Vagina (tissue), 2 donors: ENCODE results near the gene LCN15. TPM values are rescaled to one million over a fixed set of nuclear protein-coding genes. Genes with fewer than 3 reads are reported as not detected.
A peak's percentile ranks its signal among the peaks of the same experiment; 100 is the strongest.

Source experiments
- DNase-seq, 2 donors: peaks; one replicate each; pipeline ENCODE4 v3.0.0-alpha.2; 2017; ENCODE audit errors: extremely low spot score in 2 of 2
- H3K27ac ChIP-seq: fragments of 200-600 bp; sonication (generic); one replicate; pipeline ENCODE4 v1.5.1; 2019
- H3K27me3 ChIP-seq: fragments of 200-600 bp; sonication (generic); one replicate; pipeline ENCODE4 v1.5.1; 2019
- H3K36me3 ChIP-seq, 2 donors: fragments of 200-600 bp; sonication (generic); one replicate each; pipeline ENCODE4 v1.5.1; 2017 to 2019
- H3K4me1 ChIP-seq: fragments of 200-600 bp; sonication (generic); one replicate; pipeline ENCODE4 v1.5.1; 2019
- H3K4me3 ChIP-seq, 2 donors: fragments of 200-600 bp; sonication (generic); 1 replicate in 1 of 2; 2 replicates in 1 of 2; pipeline ENCODE4 v1.5.1; 2016 to 2019
- H3K9me3 ChIP-seq: fragments of 200-600 bp; sonication (generic); one replicate; pipeline ENCODE4 v1.5.1; 2019
- POLR2A ChIP-seq, 2 donors: fragments of 450-650 bp; IDR thresholded peaks; one replicate each; pipeline ENCODE4 v1.6.1; 2017; ENCODE audit warnings: antibody characterized with exemption in 2 of 2, mild to moderate bottlenecking in 2 of 2, moderate library complexity in 2 of 2
- POLR2AphosphoS5 ChIP-seq, 2 donors: sonication (generic); formaldehyde crosslinking; IDR thresholded peaks; one replicate each; pipeline ENCODE4 v1.9.0; 2017; ENCODE audit warnings: antibody characterized with exemption in 2 of 2, mild to moderate bottlenecking in 2 of 2, low read depth in 1 of 2; ENCODE audit not compliant: insufficient read depth in 1 of 2
- intact Hi-C: fragments of 100-400 bp; cut with DNase I; formaldehyde crosslinking; loops from one replicate; pipeline ENCODE4 v1.15.1; 2023
- total RNA-seq: library from RNA; depleted of rRNA; stranded (reverse); fragments of >200 nt; gene quantifications from one replicate; pipeline ENCODE4 v1.2.3, GENCODE V29; 2016
- TF ChIP-seq, protein P1 (sequence below), 3 experiments: fragments of 450-650 bp in 2 of 3; fragments of 200-600 bp in 1 of 3; sonication (generic) in 1 of 3; IDR thresholded peaks; one replicate each; pipeline ENCODE4 v1.5.1; 2017 to 2019; ENCODE audit warnings: antibody characterized with exemption in 3 of 3, mild to moderate bottlenecking in 2 of 3, moderate library complexity in 2 of 3

Gene LCN15
- total RNA-seq, 1 donor from 2014 or later: not detected

DNA sequence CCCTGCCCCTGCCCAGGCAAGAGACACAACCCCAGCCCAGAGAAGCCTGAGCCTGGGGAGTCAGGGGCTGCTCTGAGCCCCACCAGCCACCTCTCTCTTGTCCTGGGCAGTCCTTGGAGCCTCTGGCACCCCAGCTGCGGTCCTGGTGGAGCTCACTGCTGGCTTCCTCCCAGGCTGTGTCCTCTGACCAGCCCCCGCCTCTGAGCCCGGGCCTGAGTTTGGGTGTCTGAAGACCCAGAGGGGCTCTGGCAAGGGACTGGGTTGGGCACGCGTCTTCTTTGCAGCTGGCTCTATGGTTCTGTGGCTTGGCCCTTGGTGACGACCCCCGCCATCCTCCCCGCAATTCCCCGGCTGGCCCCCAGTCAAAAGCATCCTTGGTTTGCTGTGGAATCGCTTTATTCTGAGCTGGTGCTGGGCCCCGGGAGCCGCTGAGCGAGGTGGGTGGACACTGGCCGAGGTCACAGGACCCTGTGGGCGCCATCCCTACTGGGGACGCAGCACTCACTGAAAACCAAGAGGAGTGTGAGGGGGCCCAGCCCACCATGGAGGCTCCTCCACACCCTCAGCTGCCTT lies 20.6 kb downstream of the LCN15 start:
- Histone ChIP-seq H3K27ac (no peak overlapping the region), H3K27me3 (peaks cover 3% of the 10 kb centered on the region), H3K4me1 (peaks cover 33% of the 10 kb centered on the region), H3K9me3 (no peaks in the 10 kb centered on the region), H3K4me3 (no peak overlapping the region), H3K36me3 (no peaks in the 10 kb centered on the region)
- no peak for DNase-seq
- TF ChIP-seq POLR2A (IDR thresholded peaks at IDR 0.05) (no peak), POLR2AphosphoS5 (IDR thresholded peaks at IDR 0.05; ENCODE audit: insufficient read depth in 1 of 2, low read depth in 1 of 2) (no peak)
- TF ChIP-seq, protein P1, sequence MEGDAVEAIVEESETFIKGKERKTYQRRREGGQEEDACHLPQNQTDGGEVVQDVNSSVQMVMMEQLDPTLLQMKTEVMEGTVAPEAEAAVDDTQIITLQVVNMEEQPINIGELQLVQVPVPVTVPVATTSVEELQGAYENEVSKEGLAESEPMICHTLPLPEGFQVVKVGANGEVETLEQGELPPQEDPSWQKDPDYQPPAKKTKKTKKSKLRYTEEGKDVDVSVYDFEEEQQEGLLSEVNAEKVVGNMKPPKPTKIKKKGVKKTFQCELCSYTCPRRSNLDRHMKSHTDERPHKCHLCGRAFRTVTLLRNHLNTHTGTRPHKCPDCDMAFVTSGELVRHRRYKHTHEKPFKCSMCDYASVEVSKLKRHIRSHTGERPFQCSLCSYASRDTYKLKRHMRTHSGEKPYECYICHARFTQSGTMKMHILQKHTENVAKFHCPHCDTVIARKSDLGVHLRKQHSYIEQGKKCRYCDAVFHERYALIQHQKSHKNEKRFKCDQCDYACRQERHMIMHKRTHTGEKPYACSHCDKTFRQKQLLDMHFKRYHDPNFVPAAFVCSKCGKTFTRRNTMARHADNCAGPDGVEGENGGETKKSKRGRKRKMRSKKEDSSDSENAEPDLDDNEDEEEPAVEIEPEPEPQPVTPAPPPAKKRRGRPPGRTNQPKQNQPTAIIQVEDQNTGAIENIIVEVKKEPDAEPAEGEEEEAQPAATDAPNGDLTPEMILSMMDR (IDR thresholded peaks at IDR 0.05): no peak
- intact Hi-C loops: no loop called here

DNA sequence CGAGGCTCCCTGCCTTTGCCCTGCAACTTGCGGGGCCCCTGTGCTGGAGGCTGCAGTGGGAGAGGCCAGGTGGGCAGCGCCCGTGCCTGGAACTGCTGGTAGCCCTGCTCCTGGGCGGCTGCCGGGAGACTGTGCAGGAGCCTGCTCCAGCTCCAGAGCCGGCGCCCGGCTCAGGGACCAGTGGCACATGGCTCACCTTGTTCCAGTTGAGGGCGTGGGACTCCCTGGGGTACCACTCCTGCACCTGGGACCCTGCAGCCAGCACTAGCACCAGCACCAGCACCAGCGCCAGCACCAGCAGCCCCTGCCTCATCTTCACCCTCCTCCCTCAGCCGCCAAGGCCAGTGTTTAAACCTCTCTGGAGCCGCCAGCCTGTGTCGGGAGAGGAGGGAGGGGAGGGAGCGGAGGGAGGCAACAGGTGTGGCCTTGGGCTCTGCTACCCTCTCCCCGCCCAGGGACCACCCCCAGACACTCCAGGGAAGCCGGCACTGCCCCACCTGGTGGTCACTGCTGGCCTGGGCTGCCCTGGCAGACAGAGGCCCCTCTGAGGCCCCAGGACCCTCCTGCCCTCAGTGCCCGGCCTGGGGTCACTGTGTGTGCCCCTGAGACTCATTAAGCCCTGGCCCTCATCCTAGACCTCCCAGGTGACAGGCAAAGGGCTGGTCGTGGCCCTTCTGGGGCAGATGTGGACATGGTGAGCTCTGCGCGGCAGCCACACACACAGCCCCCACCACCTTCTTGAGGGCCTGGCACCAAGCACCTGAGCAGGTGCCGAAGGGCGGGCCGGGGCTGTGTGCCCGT lies 21.5 kb downstream of the LCN15 start, which contains the start of gene LCN10:
TSS of gene LCN10 (minus strand) at position 350 of the 801 bp plus-strand sequence. CDS start at position 313, 37 bp downstream.
- Histone ChIP-seq H3K27ac (no peak within 1 kb of the TSS), H3K4me1 (peaks cover 33% of the 10 kb centered on the region), H3K4me3 (peak within 1 kb of the TSS in 1 of 2 donors; percentile 3), H3K36me3 (no peaks in the 10 kb centered on the region), H3K9me3 (no peaks in the 10 kb centered on the region), H3K27me3 (peaks cover 3% of the 10 kb centered on the region)
- no peak for DNase-seq
- intact Hi-C loops: no loop called here
- no peak for TF ChIP-seq POLR2A (IDR thresholded peaks at IDR 0.05)
- TF ChIP-seq POLR2AphosphoS5 (IDR thresholded peaks at IDR 0.05; ENCODE audit: insufficient read depth in 1 of 2, low read depth in 1 of 2): no peak
- TF ChIP-seq, protein P1 (IDR thresholded peaks at IDR 0.05): no peak

GRCh38 chr9:136741883-136742571 lies 22.3 kb downstream of the LCN15 start:
- intact Hi-C loops: no loop called here
- Histone ChIP-seq H3K27ac (no peak overlapping the region), H3K4me3 (peak overlapping the region in 1 of 2 donors; percentile 3), H3K9me3 (no peaks in the 10 kb centered on the region), H3K4me1 (peaks cover 33% of the 10 kb centered on the region), H3K27me3 (peaks cover 3% of the 10 kb centered on the region), H3K36me3 (no peaks in the 10 kb centered on the region)
- TF ChIP-seq POLR2A (IDR thresholded peaks at IDR 0.05) (no peak), POLR2AphosphoS5 (IDR thresholded peaks at IDR 0.05; ENCODE audit: insufficient read depth in 1 of 2, low read depth in 1 of 2) (no peak)
- TF ChIP-seq, protein P1 (IDR thresholded peaks at IDR 0.05): no peak
- DNase-seq: no peak

GRCh38 chr9:136740971-136741882 lies 23.1 kb downstream of the LCN15 start:
- no peak for DNase-seq
- H3K4me3 ChIP-seq: peak overlapping the region in 1 of 2 donors; percentile 3
- peaks cover 3% of the 10 kb centered on the region for H3K27me3 ChIP-seq
- TF ChIP-seq, protein P1 (IDR thresholded peaks at IDR 0.05): no peak
- TF ChIP-seq POLR2AphosphoS5 (IDR thresholded peaks at IDR 0.05; ENCODE audit: insufficient read depth in 1 of 2, low read depth in 1 of 2) (no peak), POLR2A (IDR thresholded peaks at IDR 0.05) (no peak)
- no peaks in the 10 kb centered on the region for H3K36me3 ChIP-seq
- H3K27ac ChIP-seq: no peak overlapping the region
- H3K9me3 ChIP-seq: no peaks in the 10 kb centered on the region
- peaks cover 33% of the 10 kb centered on the region for H3K4me1 ChIP-seq
- intact Hi-C loops: no loop called here
